ENCODE data around the gene DNAJC24. TPM values are rescaled to one million over a fixed set of nuclear protein-coding genes. Genes with fewer than 3 reads are reported as not detected.

The DNAJC24 gene
- total RNA-seq, 1 experiment from 2014 or later: 9.3 TPM

- no peaks in the 10 kb centered on the region for H3F3A ChIP-seq (ENCODE audit: low read length, unreplicated experiment)
- no peak overlapping the region for H3K27ac ChIP-seq (ENCODE audit: low read length)
- ChIA-PET CTCF (no interaction called here), POLR2A (ENCODE audit: unreplicated experiment) (no interaction called here)
- H3K36me3 ChIP-seq (ENCODE audit: low read depth, low read length): no peaks in the 10 kb centered on the region
- no peaks in the 10 kb centered on the region for H3K9me3 ChIP-seq (ENCODE audit: low read length)
- H3K4me2 ChIP-seq (ENCODE audit: low read length): no peak overlapping the region
- no peaks in the 10 kb centered on the region for H4K20me1 ChIP-seq (ENCODE audit: low read length)
- no peak overlapping the region for H2AFZ ChIP-seq (ENCODE audit: low read length)
- TF ChIP-seq EZH2phosphoT487 (IDR thresholded peaks at IDR 0.05; ENCODE audit: borderline replicate concordance, low read length) (no peak), EZH2 (IDR thresholded peaks at IDR 0.05; ENCODE audit: low read length, unreplicated experiment) (no peak)
- intact Hi-C loops (cut with micrococcal nuclease): no loop called here
- ATAC-seq: no peak
- DNase-seq: no peak
- H3K79me2 ChIP-seq (ENCODE audit: low read length): no peaks in the 10 kb centered on the region
- H3K4me3 ChIP-seq (ENCODE audit: low read length): no peak overlapping the region
- H3K9ac ChIP-seq (ENCODE audit: low read length): no peak overlapping the region
- H3K27me3 ChIP-seq (ENCODE audit: low read length): no peaks in the 10 kb centered on the region
- no peaks in the 10 kb centered on the region for H3K4me1 ChIP-seq (ENCODE audit: insufficient read depth, low read length)
- no TSS peak for BruUV-seq (replicated peaks)
- H3K9me2 ChIP-seq (replicated peaks; ENCODE audit: low read length): no peaks in the 10 kb centered on the region
Measured at GRCh38 chr11:31383116-31383515, 13.5 kb downstream of the DNAJC24 start.

GRCh38 chr11:31387379-31387778, 17.7 kb downstream of the DNAJC24 start:
- no peak for ATAC-seq
- no peak overlapping the region for H3K9ac ChIP-seq (ENCODE audit: low read length)
- no peaks in the 10 kb centered on the region for H3K4me1 ChIP-seq (ENCODE audit: insufficient read depth, low read length)
- POLR2A ChIA-PET (ENCODE audit: unreplicated experiment): no interaction called here
- no peaks in the 10 kb centered on the region for H3K9me3 ChIP-seq (ENCODE audit: low read length)
- no peaks in the 10 kb centered on the region for H3K27me3 ChIP-seq (ENCODE audit: low read length)
- no peak overlapping the region for H2AFZ ChIP-seq (ENCODE audit: low read length)
- no peak overlapping the region for H3K4me3 ChIP-seq (ENCODE audit: low read length)
- H4K20me1 ChIP-seq (ENCODE audit: low read length): no peaks in the 10 kb centered on the region
- no peaks in the 10 kb centered on the region for H3K79me2 ChIP-seq (ENCODE audit: low read length)
- BruUV-seq (replicated peaks): no TSS peak
- TF ChIP-seq EZH2phosphoT487 (IDR thresholded peaks at IDR 0.05; ENCODE audit: borderline replicate concordance, low read length): no peak
- TF ChIP-seq CTCF (conservative IDR thresholded peaks at IDR 0.05; ENCODE audit: low read depth, low read length): no peak
- TF ChIP-seq EZH2 (IDR thresholded peaks at IDR 0.05; ENCODE audit: low read length, unreplicated experiment): no peak
- intact Hi-C loops (cut with micrococcal nuclease): no loop called here
- DNase-seq: no peak
- H3F3A ChIP-seq (ENCODE audit: low read length, unreplicated experiment): no peaks in the 10 kb centered on the region
- no peak overlapping the region for H3K4me2 ChIP-seq (ENCODE audit: low read length)
- no peak overlapping the region for H3K27ac ChIP-seq (ENCODE audit: low read length)
- no peaks in the 10 kb centered on the region for H3K9me2 ChIP-seq (replicated peaks; ENCODE audit: low read length)
- CTCF ChIA-PET: no interaction called here
- no peaks in the 10 kb centered on the region for H3K36me3 ChIP-seq (ENCODE audit: low read depth, low read length)

- intact Hi-C loops (cut with micrococcal nuclease): loop anchor here (2.0 to 10.0 kb wide), 8 partner anchors 40 to 777 kb away; no protein-coding TSS in a partner anchor
- Histone ChIP-seq H3K27me3 (ENCODE audit: low read length) (no peaks in the 10 kb centered on the region), H3K4me2 (ENCODE audit: low read length) (no peak overlapping the region), H3K36me3 (ENCODE audit: low read depth, low read length) (no peaks in the 10 kb centered on the region), H3K79me2 (ENCODE audit: low read length) (no peaks in the 10 kb centered on the region), H3F3A (ENCODE audit: low read length, unreplicated experiment) (no peaks in the 10 kb centered on the region), H3K9me3 (ENCODE audit: low read length) (no peaks in the 10 kb centered on the region), H3K27ac (ENCODE audit: low read length) (no peak overlapping the region), H3K9ac (ENCODE audit: low read length) (no peak overlapping the region), H4K20me1 (ENCODE audit: low read length) (no peaks in the 10 kb centered on the region), H3K4me3 (ENCODE audit: low read length) (no peak overlapping the region), H2AFZ (ENCODE audit: low read length) (no peak overlapping the region), H3K4me1 (ENCODE audit: insufficient read depth, low read length) (no peaks in the 10 kb centered on the region), H3K9me2 (replicated peaks; ENCODE audit: low read length) (no peaks in the 10 kb centered on the region)
- peak; percentile 56 for DNase-seq
- CTCF ChIA-PET: no interaction called here
- no peak for ATAC-seq
- BruUV-seq (replicated peaks): no TSS peak
- TF ChIP-seq EZH2 (IDR thresholded peaks at IDR 0.05; ENCODE audit: low read length, unreplicated experiment): no peak
- peak; percentile 75 for TF ChIP-seq CTCF (conservative IDR thresholded peaks at IDR 0.05; ENCODE audit: low read depth, low read length)
- POLR2A ChIA-PET (ENCODE audit: unreplicated experiment): interaction anchor here (0.7 kb wide), 1 partner anchor 28 kb away, joined by 5 read pairs; the partner anchor contains the start of genes DCDC1 and DNAJC24
Measured at GRCh38 chr11:31397239-31397834, 27.7 kb downstream of the DNAJC24 start.

Data from PC-3 (cell line).